ENCODE results near the gene SNX30.

GRCh38 chr9:112725961-112726360 lies 24.6 kb upstream of the SNX30 start:
- no peak for TF ChIP-seq CTCF (IDR thresholded peaks at IDR 0.05)
- no peak for TF ChIP-seq EP300 (IDR thresholded peaks at IDR 0.05)
- no peak for TF ChIP-seq POLR2A (IDR thresholded peaks at IDR 0.05)
- no peak for TF ChIP-seq POLR2AphosphoS5 (IDR thresholded peaks at IDR 0.05)

All from gastroesophageal sphincter (tissue), 3 donors.